ENCODE measurements around the gene ZC3H10.

DNA sequence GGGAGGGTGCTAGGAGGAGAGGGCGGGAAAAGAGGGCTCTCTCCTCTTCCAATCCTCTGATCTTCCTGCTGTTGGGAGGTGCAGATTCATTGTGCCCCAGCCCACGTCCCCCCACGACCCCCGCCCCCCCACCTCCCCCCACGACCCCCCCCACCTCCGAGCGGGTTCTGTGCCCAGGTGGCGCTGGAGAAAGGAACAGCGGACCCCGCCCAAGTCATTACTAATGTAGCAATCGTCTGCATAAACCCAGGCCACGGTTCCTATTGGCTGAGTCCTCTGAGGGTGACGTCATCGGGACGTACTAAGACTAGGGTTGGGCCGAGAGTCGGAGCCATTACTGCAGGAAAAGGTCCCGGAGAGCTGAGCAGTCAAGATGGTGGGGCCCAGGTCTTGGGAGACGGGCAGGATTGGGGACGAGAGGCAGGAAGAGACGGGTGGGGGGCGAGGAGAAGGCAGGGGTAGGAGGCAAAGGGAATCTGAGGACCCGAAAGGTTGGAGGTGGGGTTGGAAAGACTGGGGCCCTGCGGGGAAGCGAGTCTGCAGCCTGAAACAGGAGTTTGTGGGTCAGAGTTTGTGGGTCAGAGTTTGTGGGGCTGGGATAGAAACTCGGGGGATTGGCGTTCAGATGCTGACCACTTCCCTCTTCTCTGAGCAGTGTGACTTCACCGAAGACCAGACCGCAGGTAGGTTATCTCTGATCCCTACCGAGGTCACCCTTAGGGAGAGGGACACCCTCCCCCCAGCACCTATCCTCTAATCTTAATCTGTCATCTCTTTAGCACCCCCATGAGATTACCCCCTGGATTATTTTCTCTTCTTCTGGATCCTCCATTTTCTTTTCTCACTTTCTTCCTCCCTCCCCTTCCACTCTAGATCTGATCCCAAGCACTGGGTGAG is 40.2 kb downstream of the ZC3H10 start, which contains the start of gene MYL6:
- TF ChIP-seq, protein P1, sequence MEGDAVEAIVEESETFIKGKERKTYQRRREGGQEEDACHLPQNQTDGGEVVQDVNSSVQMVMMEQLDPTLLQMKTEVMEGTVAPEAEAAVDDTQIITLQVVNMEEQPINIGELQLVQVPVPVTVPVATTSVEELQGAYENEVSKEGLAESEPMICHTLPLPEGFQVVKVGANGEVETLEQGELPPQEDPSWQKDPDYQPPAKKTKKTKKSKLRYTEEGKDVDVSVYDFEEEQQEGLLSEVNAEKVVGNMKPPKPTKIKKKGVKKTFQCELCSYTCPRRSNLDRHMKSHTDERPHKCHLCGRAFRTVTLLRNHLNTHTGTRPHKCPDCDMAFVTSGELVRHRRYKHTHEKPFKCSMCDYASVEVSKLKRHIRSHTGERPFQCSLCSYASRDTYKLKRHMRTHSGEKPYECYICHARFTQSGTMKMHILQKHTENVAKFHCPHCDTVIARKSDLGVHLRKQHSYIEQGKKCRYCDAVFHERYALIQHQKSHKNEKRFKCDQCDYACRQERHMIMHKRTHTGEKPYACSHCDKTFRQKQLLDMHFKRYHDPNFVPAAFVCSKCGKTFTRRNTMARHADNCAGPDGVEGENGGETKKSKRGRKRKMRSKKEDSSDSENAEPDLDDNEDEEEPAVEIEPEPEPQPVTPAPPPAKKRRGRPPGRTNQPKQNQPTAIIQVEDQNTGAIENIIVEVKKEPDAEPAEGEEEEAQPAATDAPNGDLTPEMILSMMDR (conservative IDR thresholded peaks at IDR 0.05; ENCODE audit: low read depth, low read length): no peak
- no peak for TF ChIP-seq EZH2 (IDR thresholded peaks at IDR 0.05; ENCODE audit: low read length, unreplicated experiment)
- TF ChIP-seq EZH2phosphoT487 (IDR thresholded peaks at IDR 0.05; ENCODE audit: borderline replicate concordance, low read length): no peak
